Sigmoid colon (tissue), 4 donors: ENCODE data around the gene NECTIN1.

Experiments
- CTCF ChIP-seq, 4 experiments: fragments of 450-650 bp in 3 of 4; fragments of 200-600 bp in 1 of 4; IDR thresholded peaks; one replicate each; pipeline ENCODE4 v1.5.1; 2016 to 2019; ENCODE audit warnings: antibody characterized with exemption in 4 of 4, mild to moderate bottlenecking in 3 of 4, moderate library complexity in 2 of 4
- EP300 ChIP-seq, 4 donors: sonication (generic); formaldehyde crosslinking; IDR thresholded peaks; one replicate each; pipeline ENCODE4 v1.6.1; 2017; ENCODE audit warnings: antibody characterized with exemption in 4 of 4
- POLR2A ChIP-seq, 2 donors: fragments of 450-650 bp; IDR thresholded peaks; one replicate each; pipeline ENCODE4 v1.6.1; 2016; ENCODE audit warnings: antibody characterized with exemption in 2 of 2, mild to moderate bottlenecking in 2 of 2, moderate library complexity in 2 of 2
- POLR2AphosphoS5 ChIP-seq, 4 donors: sonication (generic); formaldehyde crosslinking; IDR thresholded peaks; one replicate each; pipeline ENCODE4 v1.6.1; 2017; ENCODE audit warnings: antibody characterized with exemption in 4 of 4

DNA sequence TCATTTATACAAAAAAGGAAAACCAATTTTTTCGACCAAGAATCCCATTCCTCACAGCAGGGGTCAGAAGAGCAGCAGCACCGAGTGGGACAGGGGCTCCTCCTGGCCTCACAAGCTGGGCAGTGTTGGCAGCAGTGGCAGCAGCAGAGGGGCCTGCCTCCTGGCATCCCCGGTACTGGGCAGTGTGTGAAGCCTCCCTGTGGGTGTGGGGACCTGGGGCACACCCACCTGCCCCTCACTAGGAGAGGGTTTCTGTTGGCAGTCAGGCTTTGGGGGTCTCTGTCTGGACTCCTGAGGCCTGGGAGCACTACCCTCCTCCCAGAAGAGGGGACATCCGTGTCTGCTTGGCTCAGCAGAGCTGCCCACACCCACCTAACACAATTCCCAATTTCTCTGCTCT is 67.8 kb downstream of the NECTIN1 start:
- TF ChIP-seq CTCF (IDR thresholded peaks at IDR 0.05): no peak
- no peak for TF ChIP-seq POLR2A (IDR thresholded peaks at IDR 0.05)
- TF ChIP-seq POLR2AphosphoS5 (IDR thresholded peaks at IDR 0.05): no peak
- no peak for TF ChIP-seq EP300 (IDR thresholded peaks at IDR 0.05)
